Stimulated activated CD4-positive, alpha-beta T cell treated with anti-CD3 and anti-CD28 coated beads, Interleukin-1b, Interleukin-23, amount 100 ng/mL, for 4 hours (primary cell): Measurements from ENCODE around the gene SMARCAL1.
"Not testable (repeated sequence)": the region's sequence is repeated elsewhere in the genome, so short reads cannot be mapped to it uniquely, and the experiment has no call there.

Source experiments
- DNase-seq, 2 donors: peaks; one replicate each; pipeline ENCODE4 v3.0.0-alpha.2; 2020; ENCODE audit warnings: low read depth in 2 of 2

Gene SMARCAL1

DNA sequence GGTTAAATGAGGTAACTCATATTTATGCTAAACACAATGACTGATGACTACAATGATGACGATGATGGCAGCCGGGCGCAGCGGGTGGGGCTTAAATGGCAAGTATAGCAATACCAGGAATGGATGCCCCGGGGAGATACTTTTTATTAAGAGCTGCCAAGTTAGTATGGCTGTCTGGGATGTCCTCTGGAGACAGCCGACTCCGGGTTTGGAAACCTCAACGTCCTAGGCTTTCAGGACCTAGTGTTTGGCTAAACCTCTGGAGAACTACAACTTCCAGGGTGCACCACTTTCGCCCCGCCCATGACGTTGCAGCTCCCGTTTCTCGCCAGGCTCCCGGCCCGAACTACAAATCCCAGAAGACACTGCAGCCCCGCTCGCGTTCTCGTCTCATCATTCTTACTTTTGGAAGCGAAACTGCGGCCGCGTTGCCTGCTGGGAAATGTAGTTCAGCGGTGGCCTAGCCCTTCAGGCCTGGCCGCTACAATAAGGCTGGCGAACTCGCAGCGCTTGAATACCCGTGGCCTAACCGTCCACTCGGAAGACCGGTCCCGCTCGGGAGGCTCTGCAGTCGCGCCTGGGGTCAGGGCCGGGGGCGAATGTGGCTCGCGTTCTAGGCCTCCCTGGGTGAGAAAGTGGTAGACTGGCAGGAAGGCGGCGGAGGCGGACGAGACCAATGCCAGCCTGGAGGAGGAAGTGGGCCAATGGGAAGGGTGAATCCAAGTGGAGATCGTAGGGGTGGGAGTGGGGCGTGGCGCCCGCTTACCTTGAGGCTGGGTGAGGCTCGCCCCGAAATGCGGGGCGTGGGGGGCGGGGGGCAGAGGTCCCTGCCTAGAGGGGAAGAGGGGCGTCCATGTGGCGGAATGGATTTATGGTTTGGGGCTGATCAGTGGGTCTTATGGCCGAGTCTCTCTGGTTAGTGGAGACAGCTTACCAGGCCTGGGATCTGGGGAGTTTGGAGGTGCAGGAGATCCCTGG lies at the start of gene SMARCAL1:
SMARCAL1 (plus strand) TSS at position 463 of the 978 bp plus-strand sequence. CDS start 2,221 bp downstream, outside the sequence.
- peak; percentile 96 to 98 for DNase-seq

DNA sequence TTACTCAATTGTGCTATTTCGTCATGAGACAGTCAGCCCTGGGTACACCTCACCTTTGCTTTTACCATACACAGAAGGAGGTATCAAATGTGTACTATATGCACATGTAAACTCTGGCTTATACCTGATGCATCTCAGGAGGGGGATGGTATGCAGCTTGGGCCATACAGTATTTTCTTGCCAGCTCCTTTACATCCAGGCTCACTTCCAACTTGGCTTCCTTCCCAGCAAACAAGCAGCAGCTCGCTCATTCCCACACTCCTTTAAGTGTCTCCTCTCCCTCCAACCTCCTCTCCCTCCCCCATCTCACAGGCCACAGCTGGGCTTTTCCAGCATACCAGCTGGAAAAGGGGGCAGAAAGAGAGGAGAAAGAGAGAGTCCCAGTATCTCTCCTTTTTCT lies 49.6 kb upstream of the SMARCAL1 start:
- DNase-seq, result no peak

- DNase-seq, result no peak
These were observed 49.1 kb upstream of the SMARCAL1 start for GRCh38 chr2:216363221-216363620.

- DNase-seq, result no peak
These were observed 46.8 kb upstream of the SMARCAL1 start for GRCh38 chr2:216365518-216365917.

DNA sequence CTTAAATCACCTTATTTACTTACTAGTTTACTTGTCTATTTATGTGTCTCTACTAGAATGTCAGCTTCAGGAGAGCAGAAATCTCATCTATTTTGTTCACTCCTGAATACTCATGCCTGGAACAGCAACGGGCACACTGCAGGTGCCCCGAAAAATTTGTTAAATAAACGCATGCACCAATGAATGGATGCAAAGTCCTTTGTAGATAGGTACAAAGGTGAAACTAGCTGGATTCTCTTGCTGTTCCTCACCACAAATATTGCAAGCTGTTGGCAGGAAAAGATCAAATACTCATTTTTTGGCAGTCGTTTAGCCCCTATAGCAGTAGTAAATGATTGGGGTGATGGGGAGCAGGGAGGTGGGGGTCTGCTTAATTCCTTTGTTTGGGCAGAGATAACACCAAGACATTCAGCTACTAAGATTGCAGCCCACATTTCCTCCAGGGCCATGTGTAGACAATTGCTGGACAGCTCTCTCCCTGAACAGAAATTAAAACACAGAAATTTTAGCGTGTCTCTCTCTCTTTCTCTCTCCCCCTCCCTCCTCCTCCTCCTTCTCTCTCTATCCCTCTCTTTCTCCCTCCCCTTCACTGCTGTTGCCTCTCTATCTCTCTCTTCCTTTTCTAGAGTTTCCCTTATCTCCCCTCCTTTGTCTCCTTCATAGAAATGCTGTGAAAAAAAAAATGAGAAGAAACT lies 45.4 kb upstream of the SMARCAL1 start:
- DNase-seq, result no peak

GRCh38 chr2:216369821-216370220 lies 42.5 kb upstream of the SMARCAL1 start:
- DNase-seq, result no peak

GRCh38 chr2:216370961-216371712 lies 41.1 kb upstream of the SMARCAL1 start:
- DNase-seq, result no peak

DNA sequence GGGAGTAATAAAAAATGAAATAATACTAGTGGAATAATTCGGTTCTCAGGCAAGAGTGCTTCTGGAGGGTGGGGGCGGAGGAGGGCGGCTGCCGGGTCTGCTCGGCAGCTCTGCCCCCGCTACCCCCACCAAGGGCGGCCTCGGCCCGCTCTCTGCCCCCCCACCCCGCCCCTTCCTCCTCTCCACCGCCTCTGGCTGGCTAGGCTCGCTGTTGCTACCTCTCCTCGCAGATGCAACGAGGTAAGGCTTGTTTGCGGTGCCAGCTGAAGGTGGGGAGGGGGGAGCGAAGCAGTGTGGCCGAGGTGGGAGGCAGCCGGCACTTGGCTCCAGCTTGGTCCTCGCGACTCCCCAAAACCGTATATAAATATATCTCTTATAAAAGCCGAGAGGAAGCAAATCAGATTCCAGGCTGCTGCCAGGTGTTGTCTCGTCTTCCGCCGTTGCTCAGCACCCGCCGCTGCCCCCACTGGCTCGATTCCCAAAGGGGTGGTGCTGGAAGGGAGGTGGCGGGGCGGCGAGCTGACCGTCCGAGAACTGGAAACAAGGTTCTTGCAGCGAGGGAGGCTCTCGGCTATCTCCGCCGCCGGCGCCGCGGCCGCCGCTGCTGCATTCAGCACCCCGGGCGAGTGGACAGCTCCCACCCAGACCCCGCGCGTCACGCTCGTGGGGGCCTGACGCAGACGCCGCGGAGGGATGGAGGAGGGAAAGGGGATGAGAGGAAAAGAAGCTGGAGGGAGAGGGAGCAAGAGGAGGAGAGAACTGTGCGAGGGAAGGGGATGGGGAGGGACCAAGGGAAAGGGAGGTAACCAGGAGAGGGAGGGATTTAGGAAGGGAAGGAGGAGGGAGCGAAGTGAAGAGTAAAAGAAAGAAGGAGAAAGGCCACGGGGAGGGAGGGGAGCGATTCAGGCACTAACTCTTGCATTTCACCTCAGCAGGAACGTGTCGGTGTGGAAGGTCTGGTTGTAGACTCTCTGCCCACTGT lies 40.3 kb upstream of the SMARCAL1 start, which contains the start of gene MARCHF4:
MARCHF4 (minus strand) TSS at position 763 of the 982 bp plus-strand sequence. CDS start 2,223 bp downstream, outside the sequence.
- DNase-seq, result peak; percentile 51 to 61

DNA sequence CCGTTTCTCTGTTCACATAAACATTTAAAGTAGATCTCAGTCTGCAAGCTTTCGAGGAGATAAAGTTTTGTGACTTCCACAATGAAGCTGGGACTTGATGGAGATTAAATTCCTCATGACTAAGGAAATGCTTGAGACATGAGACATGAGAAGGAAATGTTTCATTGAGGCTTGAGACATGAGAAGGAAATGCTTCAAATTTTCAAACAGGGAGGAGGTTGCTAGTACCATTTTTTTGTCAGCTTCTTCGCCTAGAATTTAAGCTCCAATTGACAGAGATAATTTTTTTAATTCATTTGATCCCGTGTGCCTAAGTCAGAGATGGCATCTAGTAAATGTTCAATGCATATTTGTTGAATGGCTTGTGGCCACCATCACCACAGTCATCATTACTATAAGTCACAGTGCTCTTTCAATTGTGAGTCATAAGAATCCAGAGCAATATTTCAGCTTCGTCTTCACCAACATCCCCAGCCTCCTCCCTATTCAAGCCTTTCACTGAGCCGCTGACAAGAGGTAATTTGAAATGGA lies 39.5 kb upstream of the SMARCAL1 start:
- DNase-seq, result no peak

DNA sequence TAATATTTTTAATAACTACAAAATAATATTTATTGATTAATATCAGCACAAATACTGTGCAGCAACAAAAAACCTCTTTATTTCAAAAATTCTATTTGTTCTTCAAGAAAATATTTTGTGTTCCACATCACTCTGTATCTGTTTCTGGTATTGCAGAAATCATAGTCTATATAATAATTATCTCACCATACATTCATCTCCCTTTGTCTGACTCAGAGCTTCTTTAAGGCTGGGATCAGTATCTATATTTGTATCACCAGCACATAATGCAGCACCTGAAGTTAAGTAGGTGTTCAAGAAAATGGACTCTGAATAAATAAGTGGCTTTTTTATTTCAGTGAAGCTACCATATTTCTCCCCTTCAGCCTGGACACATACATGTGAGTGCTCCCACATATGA lies 38.4 kb upstream of the SMARCAL1 start:
- DNase-seq, result no peak

GRCh38 chr2:216375286-216375685 lies 37.0 kb upstream of the SMARCAL1 start:
- DNase-seq, result no peak

DNA sequence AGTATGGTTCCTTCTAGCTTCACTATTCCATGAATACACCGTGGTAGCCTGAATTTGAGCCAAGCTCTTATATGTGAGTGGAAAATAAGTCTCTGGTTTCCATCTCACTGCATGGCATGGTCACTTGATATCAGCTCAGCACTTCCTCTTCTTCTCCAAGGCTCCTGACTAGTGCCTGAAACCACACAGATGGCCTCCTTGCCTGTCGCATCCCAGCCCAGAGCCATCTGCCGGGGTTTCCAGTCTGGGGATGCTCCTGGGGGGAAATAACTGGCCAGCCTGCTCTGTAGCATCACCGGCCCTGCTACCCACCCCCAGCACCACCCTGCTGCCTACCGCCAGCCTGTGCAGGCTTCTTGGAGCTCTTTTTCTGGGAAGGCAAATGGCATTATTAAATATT lies 32.3 kb upstream of the SMARCAL1 start:
- no peak for DNase-seq

- DNase-seq, result not testable (repeated sequence)
These were observed 27.9 kb upstream of the SMARCAL1 start for GRCh38 chr2:216384409-216384808.

- no peak for DNase-seq
These were observed 26.8 kb upstream of the SMARCAL1 start for GRCh38 chr2:216385478-216385877.

GRCh38 chr2:216387262-216387661 lies 25.0 kb upstream of the SMARCAL1 start:
- DNase-seq, result no peak

DNA sequence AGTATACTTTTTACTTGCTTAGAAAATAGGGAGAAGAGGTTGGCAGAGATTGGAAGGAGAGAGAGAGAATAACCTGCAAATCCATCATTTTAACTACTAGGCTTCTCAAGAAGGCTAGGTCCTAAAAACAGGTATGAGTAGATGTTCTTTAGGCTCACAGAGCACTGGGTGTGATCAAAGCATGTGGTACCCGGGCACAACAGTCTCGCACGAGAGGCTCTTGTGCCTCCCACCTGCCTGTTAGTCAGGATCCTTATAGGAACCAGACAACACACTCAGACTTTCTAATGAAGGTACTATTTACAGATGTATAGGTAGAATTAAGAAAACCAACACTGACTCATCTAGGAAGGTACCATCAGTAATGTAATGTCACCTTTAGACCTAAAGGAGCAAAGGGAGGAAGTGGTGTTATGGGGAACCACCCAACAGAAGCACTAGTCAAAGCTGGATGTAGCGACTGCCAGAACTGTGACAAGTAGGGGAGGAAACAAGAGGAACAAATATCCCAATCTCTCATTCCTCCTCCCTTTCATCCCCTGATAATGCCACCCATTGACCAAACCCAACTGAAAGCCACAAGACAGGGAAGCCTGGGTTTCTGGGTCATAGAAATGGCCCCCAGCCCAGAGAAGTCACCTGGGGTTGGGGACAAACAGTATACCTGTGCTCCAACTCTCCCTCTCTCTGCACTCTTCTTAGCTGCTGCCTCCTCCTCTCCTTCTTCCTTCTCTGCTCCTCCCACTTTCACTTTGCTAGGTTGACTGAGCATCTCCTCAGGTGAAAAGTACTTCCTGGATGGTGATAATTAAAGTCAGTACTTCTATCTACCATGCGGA lies 24.0 kb upstream of the SMARCAL1 start:
- no peak for DNase-seq

GRCh38 chr2:216389570-216389969 lies 22.7 kb upstream of the SMARCAL1 start:
- DNase-seq, result no peak

- DNase-seq, result no peak
These were observed 20.9 kb upstream of the SMARCAL1 start for GRCh38 chr2:216391401-216391800.

GRCh38 chr2:216392018-216392562 lies 20.2 kb upstream of the SMARCAL1 start:
- no peak for DNase-seq
